Uterus (tissue), 4 donors: Measurements from ENCODE around the gene RNU5D-1. TPM values are rescaled to one million over a fixed set of nuclear protein-coding genes. Genes with fewer than 3 reads are reported as not detected.

Experiments used
- DNase-seq, 2 donors: peaks; one replicate each; pipeline ENCODE4 v3.0.0-alpha.2; 2019 to 2020
- H3K27ac ChIP-seq, 2 donors: fragments of 200-600 bp; sonication (generic); 1 replicate in 1 of 2; 2 replicates in 1 of 2; pipeline ENCODE4 v1.5.1; 2016 to 2018
- H3K27me3 ChIP-seq, 2 donors: fragments of 200-600 bp; sonication (generic); one replicate each; pipeline ENCODE4 v1.5.1; 2018 to 2019; ENCODE audit warnings: control low read depth in 1 of 2
- H3K36me3 ChIP-seq, 2 donors: fragments of 200-600 bp; sonication (generic); one replicate each; pipeline ENCODE4 v1.5.1; 2019; ENCODE audit warnings: control low read depth in 1 of 2
- H3K4me1 ChIP-seq, 2 donors: fragments of 200-600 bp; sonication (generic); one replicate each; pipeline ENCODE4 v1.5.1; 2018 to 2019; ENCODE audit warnings: control low read depth in 1 of 2
- H3K4me3 ChIP-seq, 2 donors: fragments of 200-600 bp; sonication (generic); 1 replicate in 1 of 2; 2 replicates in 1 of 2; pipeline ENCODE4 v1.5.1; 2018 to 2019; ENCODE audit warnings: mild to moderate bottlenecking in 1 of 2
- H3K9me3 ChIP-seq, 2 donors: fragments of 200-600 bp; sonication (generic); one replicate each; pipeline ENCODE4 v1.5.1; 2019; ENCODE audit warnings: control low read depth in 1 of 2
- POLR2A ChIP-seq, 2 donors: fragments of 450-650 bp; IDR thresholded peaks; one replicate each; pipeline ENCODE4 v1.6.1; 2016; ENCODE audit warnings: antibody characterized with exemption in 2 of 2, mild to moderate bottlenecking in 1 of 2, moderate library complexity in 1 of 2
- intact Hi-C: fragments of 100-400 bp; cut with DNase I; formaldehyde crosslinking; loops from one replicate; pipeline ENCODE4 v1.15.1; 2023; ENCODE audit warnings: low total_unique reads
- total RNA-seq, 4 donors: library from RNA; depleted of rRNA in 3 of 4; stranded (reverse); fragments of >200 nt in 3 of 4; gene quantifications; one replicate each; pipeline versions ENCODE4 v1.1.0 to v1.2.4, GENCODE V29; 2014 to 2023
- TF ChIP-seq, protein P1 (sequence below), 4 experiments: fragments of 200-600 bp in 2 of 4; fragments of 450-650 bp in 2 of 4; sonication (generic) in 2 of 4; IDR thresholded peaks; one replicate each; pipeline ENCODE4 v1.5.1; 2016 to 2019; ENCODE audit warnings: antibody characterized with exemption in 4 of 4, mild to moderate bottlenecking in 2 of 4, moderate library complexity in 1 of 4
- donor health status: DM: yes; HTN: yes; CAD: no.

RNU5D-1 gene
- total RNA-seq, 4 donors from 2014 or later = not detected

DNA sequence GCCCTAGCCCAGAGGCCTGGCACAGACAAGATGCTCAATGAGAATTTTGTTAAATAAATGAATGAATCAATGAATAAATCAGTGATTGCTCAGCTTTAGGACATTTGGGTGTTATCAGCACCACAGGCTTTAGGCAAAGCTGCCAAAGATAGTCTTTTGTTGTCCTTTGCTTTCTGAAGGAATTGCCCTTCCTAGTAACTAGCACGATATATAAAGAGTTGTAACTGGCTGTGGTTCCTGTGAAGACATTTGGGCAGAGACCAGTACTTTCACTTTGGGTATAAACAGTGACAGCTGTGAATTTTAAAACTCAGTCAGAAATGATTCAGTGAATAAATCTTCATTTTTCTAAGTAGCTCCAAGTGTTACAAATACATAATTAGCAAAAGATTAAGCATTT lies 13.3 kb downstream of the RNU5D-1 start:
- intact Hi-C loops = no loop called here
- Histone ChIP-seq H3K4me1 (no peaks in the 10 kb centered on the region), H3K36me3 (no peaks in the 10 kb centered on the region), H3K4me3 (no peak overlapping the region), H3K27me3 (no peaks in the 10 kb centered on the region), H3K9me3 (no peaks in the 10 kb centered on the region), H3K27ac (no peak overlapping the region)
- DNase-seq = no peak
- no peak for TF ChIP-seq POLR2A (IDR thresholded peaks at IDR 0.05)
- TF ChIP-seq, protein P1, sequence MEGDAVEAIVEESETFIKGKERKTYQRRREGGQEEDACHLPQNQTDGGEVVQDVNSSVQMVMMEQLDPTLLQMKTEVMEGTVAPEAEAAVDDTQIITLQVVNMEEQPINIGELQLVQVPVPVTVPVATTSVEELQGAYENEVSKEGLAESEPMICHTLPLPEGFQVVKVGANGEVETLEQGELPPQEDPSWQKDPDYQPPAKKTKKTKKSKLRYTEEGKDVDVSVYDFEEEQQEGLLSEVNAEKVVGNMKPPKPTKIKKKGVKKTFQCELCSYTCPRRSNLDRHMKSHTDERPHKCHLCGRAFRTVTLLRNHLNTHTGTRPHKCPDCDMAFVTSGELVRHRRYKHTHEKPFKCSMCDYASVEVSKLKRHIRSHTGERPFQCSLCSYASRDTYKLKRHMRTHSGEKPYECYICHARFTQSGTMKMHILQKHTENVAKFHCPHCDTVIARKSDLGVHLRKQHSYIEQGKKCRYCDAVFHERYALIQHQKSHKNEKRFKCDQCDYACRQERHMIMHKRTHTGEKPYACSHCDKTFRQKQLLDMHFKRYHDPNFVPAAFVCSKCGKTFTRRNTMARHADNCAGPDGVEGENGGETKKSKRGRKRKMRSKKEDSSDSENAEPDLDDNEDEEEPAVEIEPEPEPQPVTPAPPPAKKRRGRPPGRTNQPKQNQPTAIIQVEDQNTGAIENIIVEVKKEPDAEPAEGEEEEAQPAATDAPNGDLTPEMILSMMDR (IDR thresholded peaks at IDR 0.05) = no peak

DNA sequence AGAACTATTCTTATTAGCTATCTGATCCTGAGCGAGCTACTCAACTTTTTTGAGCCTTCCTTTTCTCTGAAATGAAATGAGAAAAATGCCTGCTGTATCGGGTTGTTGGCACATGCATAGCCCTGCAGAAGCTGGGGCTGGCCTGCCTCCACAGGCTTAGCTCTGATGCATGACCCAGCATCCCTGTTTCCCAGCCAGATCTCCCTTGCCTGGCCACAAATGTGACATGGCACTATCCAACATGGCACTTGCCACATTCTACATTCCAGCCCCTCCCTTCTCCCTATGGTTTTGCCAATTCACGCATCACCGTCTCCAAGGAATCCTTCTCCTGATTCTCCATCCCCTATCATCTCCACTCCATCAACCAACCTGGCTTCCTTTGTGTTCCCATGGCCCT lies 13.8 kb downstream of the RNU5D-1 start:
- no peaks in the 10 kb centered on the region for H3K9me3 ChIP-seq
- no peak overlapping the region for H3K27ac ChIP-seq
- no peaks in the 10 kb centered on the region for H3K4me1 ChIP-seq
- intact Hi-C loops = no loop called here
- TF ChIP-seq, protein P1 (IDR thresholded peaks at IDR 0.05) = no peak
- no peak for TF ChIP-seq POLR2A (IDR thresholded peaks at IDR 0.05)
- no peak for DNase-seq
- no peaks in the 10 kb centered on the region for H3K36me3 ChIP-seq
- no peak overlapping the region for H3K4me3 ChIP-seq
- H3K27me3 ChIP-seq = no peaks in the 10 kb centered on the region

DNA sequence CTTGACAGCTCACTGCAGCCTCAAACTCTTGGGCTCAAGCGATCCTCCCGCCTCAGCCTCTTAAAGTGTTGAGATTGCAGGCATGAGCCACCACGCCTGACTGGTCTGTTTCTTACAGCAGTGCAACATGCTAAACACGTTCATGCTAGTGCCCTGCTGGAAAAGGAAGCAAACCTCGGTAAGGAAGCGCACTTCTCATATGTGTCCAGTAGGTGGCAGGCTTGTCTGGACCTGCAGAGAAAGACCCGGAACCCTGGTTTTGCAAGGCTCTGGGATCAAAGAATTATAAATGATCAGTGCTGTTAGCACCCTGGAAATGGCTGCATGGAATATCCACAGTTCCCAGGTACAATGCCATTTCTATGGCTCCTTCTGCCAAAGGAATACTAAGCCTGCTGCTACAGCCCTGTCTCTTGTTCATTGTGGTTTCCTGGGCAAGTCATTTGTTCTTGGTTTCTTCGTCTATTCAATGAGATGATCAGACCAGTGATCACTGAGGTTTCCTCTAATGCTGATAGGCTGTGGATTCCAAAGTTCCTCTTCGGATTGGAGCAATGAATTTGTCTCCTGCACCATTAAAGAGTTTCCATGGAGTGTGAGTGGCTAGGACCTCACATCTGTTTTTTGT lies 15.9 kb downstream of the RNU5D-1 start:
- Histone ChIP-seq H3K4me1 (no peaks in the 10 kb centered on the region), H3K9me3 (no peaks in the 10 kb centered on the region), H3K27me3 (no peaks in the 10 kb centered on the region), H3K36me3 (no peaks in the 10 kb centered on the region), H3K27ac (no peak overlapping the region), H3K4me3 (no peak overlapping the region)
- intact Hi-C loops = no loop called here
- DNase-seq = peak; percentile 66 to 67
- TF ChIP-seq, protein P1 (IDR thresholded peaks at IDR 0.05) = peak; percentile 72 to 90 (median 77)
- no peak for TF ChIP-seq POLR2A (IDR thresholded peaks at IDR 0.05)

DNA sequence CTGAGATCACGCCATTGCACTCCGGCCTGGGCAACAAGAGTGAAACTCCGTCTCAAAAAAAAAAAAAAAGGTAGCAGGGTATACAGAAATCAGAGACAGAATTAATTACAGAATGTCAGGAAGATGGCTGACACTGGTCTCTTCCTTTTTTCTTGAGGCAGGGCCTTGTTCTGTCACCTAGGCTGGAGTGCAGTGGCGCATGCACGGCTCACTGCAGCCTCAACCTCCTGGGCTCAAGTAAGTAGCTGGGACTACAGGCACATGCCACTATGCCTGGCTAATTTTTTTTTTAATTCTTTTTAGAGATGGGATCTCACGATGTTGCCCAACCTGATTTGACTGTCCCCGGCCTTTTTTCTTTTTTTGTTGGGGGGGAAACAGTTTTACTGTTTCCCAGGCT lies 16.4 kb downstream of the RNU5D-1 start:
- H3K9me3 ChIP-seq = no peaks in the 10 kb centered on the region
- no peak overlapping the region for H3K4me3 ChIP-seq
- DNase-seq = no peak
- intact Hi-C loops = no loop called here
- TF ChIP-seq, protein P1 (IDR thresholded peaks at IDR 0.05) = no peak
- no peak for TF ChIP-seq POLR2A (IDR thresholded peaks at IDR 0.05)
- no peaks in the 10 kb centered on the region for H3K27me3 ChIP-seq
- no peaks in the 10 kb centered on the region for H3K4me1 ChIP-seq
- H3K27ac ChIP-seq = no peak overlapping the region
- no peaks in the 10 kb centered on the region for H3K36me3 ChIP-seq

DNA sequence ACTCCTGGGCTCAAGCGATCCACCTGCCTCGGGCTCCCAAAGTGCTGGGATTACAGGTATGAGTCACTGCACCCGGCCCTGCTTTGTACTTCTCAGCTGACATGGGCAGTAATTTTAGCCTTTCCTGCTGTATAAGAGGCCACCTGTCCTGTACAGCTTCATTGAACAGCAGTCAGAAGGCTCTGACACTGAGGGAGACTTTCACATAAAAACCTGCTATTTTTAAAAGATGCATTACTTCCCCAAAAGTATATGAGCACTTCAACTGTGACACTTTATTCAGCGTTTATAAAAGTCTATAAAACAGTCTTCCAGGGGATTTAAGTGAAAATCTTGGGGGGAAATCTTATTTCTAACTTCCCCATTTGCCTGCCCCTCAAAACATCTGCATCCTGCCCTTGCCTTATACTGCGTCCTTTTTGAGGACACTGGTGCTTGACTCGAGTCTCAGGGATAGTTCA lies 17.6 kb downstream of the RNU5D-1 start:
- H3K9me3 ChIP-seq = no peaks in the 10 kb centered on the region
- H3K27ac ChIP-seq = no peak overlapping the region
- no peak for DNase-seq
- TF ChIP-seq, protein P1 (IDR thresholded peaks at IDR 0.05) = no peak
- no peak for TF ChIP-seq POLR2A (IDR thresholded peaks at IDR 0.05)
- H3K4me3 ChIP-seq = no peak overlapping the region
- no peaks in the 10 kb centered on the region for H3K27me3 ChIP-seq
- no peaks in the 10 kb centered on the region for H3K4me1 ChIP-seq
- intact Hi-C loops = no loop called here
- H3K36me3 ChIP-seq = no peaks in the 10 kb centered on the region
